SK-N-SH treated with all-trans-retinoic acid at 6 μM for 48 hours (cell line): ENCODE data around the gene PLEKHG4B.

ENCODE experiments used
- ARNTL ChIP-seq: fragments of 450-650 bp; formaldehyde crosslinking; IDR thresholded peaks from 2 replicates; pipeline ENCODE4 v1.5.0; 2020; ENCODE audit warnings: low read depth, mild to moderate bottlenecking, moderate library complexity, borderline replicate concordance
- CSRNP3 ChIP-seq: fragments of 250-450 bp; sonication (Bioruptor Pico); IDR thresholded peaks from 2 replicates; pipeline ENCODE4 v1.5.1; 2021; ENCODE audit warnings: mild to moderate bottlenecking, moderate library complexity
- PATZ1 ChIP-seq: fragments of 250-450 bp; sonication (Bioruptor Pico); IDR thresholded peaks from 2 replicates; pipeline ENCODE4 v1.8.0; 2020; ENCODE audit warnings: mild to moderate bottlenecking, moderate library complexity, borderline replicate concordance
- TOX ChIP-seq: fragments of 250-450 bp; sonication (Bioruptor Pico); IDR thresholded peaks from 2 replicates; pipeline ENCODE4 v1.8.0; 2021; ENCODE audit warnings: mild to moderate bottlenecking, moderate library complexity, borderline replicate concordance
- ZC3H10 ChIP-seq: fragments of 250-450 bp; sonication (Bioruptor Pico); IDR thresholded peaks from 2 replicates; pipeline ENCODE4 v1.5.1; 2021; ENCODE audit warnings: mild to moderate bottlenecking, moderate library complexity
- ZFP30 ChIP-seq: fragments of 450-650 bp; formaldehyde crosslinking; IDR thresholded peaks from 2 replicates; pipeline ENCODE4 v1.5.0; 2022; ENCODE audit warnings: mild to moderate bottlenecking, moderate library complexity
- ZNF8 ChIP-seq: fragments of 450-650 bp; formaldehyde crosslinking; IDR thresholded peaks from 2 replicates; pipeline ENCODE4 v1.5.0; 2020; ENCODE audit warnings: mild to moderate bottlenecking, moderate library complexity

DNA sequence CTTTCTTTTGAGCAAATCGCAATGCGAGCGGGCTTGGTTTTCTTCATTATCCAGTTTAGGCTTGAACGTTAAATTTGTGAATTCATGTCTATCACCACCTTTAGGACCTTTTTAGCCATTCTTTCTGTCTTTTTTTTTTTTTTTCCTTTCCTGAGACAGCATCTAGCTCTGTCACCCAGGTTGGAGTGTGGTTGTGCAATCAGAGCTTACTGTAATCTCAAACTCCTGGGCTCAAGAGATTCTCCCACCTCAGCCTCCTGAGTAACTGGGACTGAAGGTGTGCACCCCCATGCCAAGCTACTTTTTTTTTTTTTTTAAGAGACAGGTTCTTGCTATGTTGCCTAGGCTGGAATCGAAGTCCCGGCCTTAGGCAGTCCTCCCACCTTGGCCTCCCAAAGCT, 60.1 kb downstream of the PLEKHG4B start:
- TF ChIP-seq ZC3H10 (CRISPR knock-in tag) (no peak), TOX (no peak), ARNTL (CRISPR knock-in tag) (no peak), CSRNP3 (CRISPR knock-in tag) (no peak), PATZ1 (CRISPR knock-in tag) (no peak), ZFP30 (CRISPR knock-in tag) (no peak), ZNF8 (CRISPR knock-in tag) (no peak)
